GM12878 (cell line): ENCODE data around the gene UBE2G2. TPM values are rescaled to one million over a fixed set of nuclear protein-coding genes. Genes with fewer than 3 reads are reported as not detected.

Experiments
- BCLAF1 ChIP-seq: fragments of 450-650 bp; IDR thresholded peaks from 2 replicates; pipeline ENCODE4 v1.6.1; 2017; ENCODE audit warnings: antibody characterized with exemption, mild to moderate bottlenecking, moderate library complexity
- CREB1 ChIP-seq: IDR thresholded peaks from 2 replicates; pipeline ENCODE4 v1.6.1; 2012; ENCODE audit warnings: low read depth, mild to moderate bottlenecking, inconsistent platforms
- E4F1 ChIP-seq: fragments of 450-650 bp; IDR thresholded peaks from 2 replicates; pipeline ENCODE4 v1.6.1; 2018; ENCODE audit warnings: borderline replicate concordance, mild to moderate bottlenecking; ENCODE audit not compliant: partially characterized antibody
- NFYB ChIP-seq: IDR thresholded peaks from 2 replicates; pipeline ENCODE4 v1.6.1; 2011; ENCODE audit warnings: low read depth, mild to moderate bottlenecking, low read length, improper control_type of control experiment, moderate library complexity; ENCODE audit not compliant: insufficient read depth
- PRDM15 ChIP-seq: fragments of 450-650 bp; formaldehyde crosslinking; IDR thresholded peaks from 2 replicates; pipeline ENCODE4 v1.4.0; 2020; ENCODE audit warnings: mild to moderate bottlenecking, moderate library complexity
- SMARCA5 ChIP-seq: fragments of 450-650 bp; IDR thresholded peaks from 2 replicates; pipeline ENCODE4 v1.6.1; 2017; ENCODE audit warnings: mild to moderate bottlenecking
- polyA plus RNA-seq, 11 experiments: library from polyadenylated mRNA; depleted of rRNA in 4 of 11; unstranded in 6 of 11; stranded (reverse) in 5 of 11; fragments of >200 nt; fragmentation: Nextera tagmentation in 4 of 11; fragmentation: Illumina TruSeq in 1 of 11; extraction: Ambion mirVana in 4 of 11; extraction: Trizol in 1 of 11; gene quantifications; 1 replicate in 1 of 11; 2 replicates in 10 of 11; pipeline versions ENCODE4 v1.2.1 to v1.2.3, GENCODE V29; 2011 to 2016; ENCODE audit warnings: inconsistent platforms in 2 of 11, missing spikeins in 2 of 11, low read depth in 1 of 11
- total RNA-seq, 4 experiments: library from RNA; depleted of rRNA in 3 of 4; stranded (reverse); fragments of >200 nt in 3 of 4; fragmentation: Illumina TruSeq in 1 of 4; extraction: Trizol in 1 of 4; gene quantifications; 2 replicates each; pipeline versions ENCODE4 v1.2.1 to v1.2.3, GENCODE V29; 2013 to 2021
- TF ChIP-seq, protein P1 (sequence below), 3 experiments: IDR thresholded peaks in 2 of 3; conservative IDR thresholded peaks in 1 of 3; 2 replicates each; pipeline ENCODE4 v1.5.1; 2011; ENCODE audit warnings: low read depth in 3 of 3, low read length in 3 of 3, mild to moderate bottlenecking in 3 of 3, control low read depth in 2 of 3, moderate library complexity in 2 of 3, inconsistent platforms in 1 of 3, mixed read lengths in 1 of 3; ENCODE audit not compliant: control insufficient read depth in 2 of 3, insufficient read depth in 1 of 3; ENCODE audit errors: extremely low read depth in 1 of 3
- TF ChIP-seq, protein P2 (sequence below): fragments of 450-650 bp; IDR thresholded peaks from 2 replicates; pipeline ENCODE4 v1.6.1; 2017; ENCODE audit warnings: mild to moderate bottlenecking, moderate library complexity
- TF ChIP-seq, protein P3 (sequence below): IDR thresholded peaks from 2 replicates; pipeline ENCODE4 v1.6.1; 2011; ENCODE audit warnings: borderline replicate concordance, low read depth, mild to moderate bottlenecking, moderate library complexity, mixed read lengths, low read length; ENCODE audit not compliant: insufficient read depth; ENCODE audit errors: extremely low read length

Gene UBE2G2
- total and polyA plus RNA-seq, 10 of the 15 experiments (the other 5 are each of a cell fraction or from before 2014, with no cell fraction given) = 27.0 to 139 (median 75.9) TPM

GRCh38 chr21:44773291-44773932 lies 28.2 kb downstream of the UBE2G2 start (continued):
- TF ChIP-seq E4F1 (no peak), BCLAF1 (no peak), SMARCA5 (no peak), NFYB (no peak), CREB1 (no peak), PRDM15 (no peak)
- TF ChIP-seq, protein P1, sequence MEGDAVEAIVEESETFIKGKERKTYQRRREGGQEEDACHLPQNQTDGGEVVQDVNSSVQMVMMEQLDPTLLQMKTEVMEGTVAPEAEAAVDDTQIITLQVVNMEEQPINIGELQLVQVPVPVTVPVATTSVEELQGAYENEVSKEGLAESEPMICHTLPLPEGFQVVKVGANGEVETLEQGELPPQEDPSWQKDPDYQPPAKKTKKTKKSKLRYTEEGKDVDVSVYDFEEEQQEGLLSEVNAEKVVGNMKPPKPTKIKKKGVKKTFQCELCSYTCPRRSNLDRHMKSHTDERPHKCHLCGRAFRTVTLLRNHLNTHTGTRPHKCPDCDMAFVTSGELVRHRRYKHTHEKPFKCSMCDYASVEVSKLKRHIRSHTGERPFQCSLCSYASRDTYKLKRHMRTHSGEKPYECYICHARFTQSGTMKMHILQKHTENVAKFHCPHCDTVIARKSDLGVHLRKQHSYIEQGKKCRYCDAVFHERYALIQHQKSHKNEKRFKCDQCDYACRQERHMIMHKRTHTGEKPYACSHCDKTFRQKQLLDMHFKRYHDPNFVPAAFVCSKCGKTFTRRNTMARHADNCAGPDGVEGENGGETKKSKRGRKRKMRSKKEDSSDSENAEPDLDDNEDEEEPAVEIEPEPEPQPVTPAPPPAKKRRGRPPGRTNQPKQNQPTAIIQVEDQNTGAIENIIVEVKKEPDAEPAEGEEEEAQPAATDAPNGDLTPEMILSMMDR (IDR thresholded peaks at IDR 0.05 in 2 of 3, conservative IDR thresholded peaks at IDR 0.05 in 1 of 3; ENCODE audit: control insufficient read depth in 2 of 3, extremely low read depth in 1 of 3, insufficient read depth in 1 of 3, low read depth in 3 of 3, low read length in 3 of 3) = no peak
- TF ChIP-seq, protein P2, sequence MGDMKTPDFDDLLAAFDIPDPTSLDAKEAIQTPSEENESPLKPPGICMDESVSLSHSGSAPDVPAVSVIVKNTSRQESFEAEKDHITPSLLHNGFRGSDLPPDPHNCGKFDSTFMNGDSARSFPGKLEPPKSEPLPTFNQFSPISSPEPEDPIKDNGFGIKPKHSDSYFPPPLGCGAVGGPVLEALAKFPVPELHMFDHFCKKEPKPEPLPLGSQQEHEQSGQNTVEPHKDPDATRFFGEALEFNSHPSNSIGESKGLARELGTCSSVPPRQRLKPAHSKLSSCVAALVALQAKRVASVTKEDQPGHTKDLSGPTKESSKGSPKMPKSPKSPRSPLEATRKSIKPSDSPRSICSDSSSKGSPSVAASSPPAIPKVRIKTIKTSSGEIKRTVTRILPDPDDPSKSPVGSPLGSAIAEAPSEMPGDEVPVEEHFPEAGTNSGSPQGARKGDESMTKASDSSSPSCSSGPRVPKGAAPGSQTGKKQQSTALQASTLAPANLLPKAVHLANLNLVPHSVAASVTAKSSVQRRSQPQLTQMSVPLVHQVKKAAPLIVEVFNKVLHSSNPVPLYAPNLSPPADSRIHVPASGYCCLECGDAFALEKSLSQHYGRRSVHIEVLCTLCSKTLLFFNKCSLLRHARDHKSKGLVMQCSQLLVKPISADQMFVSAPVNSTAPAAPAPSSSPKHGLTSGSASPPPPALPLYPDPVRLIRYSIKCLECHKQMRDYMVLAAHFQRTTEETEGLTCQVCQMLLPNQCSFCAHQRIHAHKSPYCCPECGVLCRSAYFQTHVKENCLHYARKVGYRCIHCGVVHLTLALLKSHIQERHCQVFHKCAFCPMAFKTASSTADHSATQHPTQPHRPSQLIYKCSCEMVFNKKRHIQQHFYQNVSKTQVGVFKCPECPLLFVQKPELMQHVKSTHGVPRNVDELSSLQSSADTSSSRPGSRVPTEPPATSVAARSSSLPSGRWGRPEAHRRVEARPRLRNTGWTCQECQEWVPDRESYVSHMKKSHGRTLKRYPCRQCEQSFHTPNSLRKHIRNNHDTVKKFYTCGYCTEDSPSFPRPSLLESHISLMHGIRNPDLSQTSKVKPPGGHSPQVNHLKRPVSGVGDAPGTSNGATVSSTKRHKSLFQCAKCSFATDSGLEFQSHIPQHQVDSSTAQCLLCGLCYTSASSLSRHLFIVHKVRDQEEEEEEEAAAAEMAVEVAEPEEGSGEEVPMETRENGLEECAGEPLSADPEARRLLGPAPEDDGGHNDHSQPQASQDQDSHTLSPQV = no peak
- TF ChIP-seq, protein P3, sequence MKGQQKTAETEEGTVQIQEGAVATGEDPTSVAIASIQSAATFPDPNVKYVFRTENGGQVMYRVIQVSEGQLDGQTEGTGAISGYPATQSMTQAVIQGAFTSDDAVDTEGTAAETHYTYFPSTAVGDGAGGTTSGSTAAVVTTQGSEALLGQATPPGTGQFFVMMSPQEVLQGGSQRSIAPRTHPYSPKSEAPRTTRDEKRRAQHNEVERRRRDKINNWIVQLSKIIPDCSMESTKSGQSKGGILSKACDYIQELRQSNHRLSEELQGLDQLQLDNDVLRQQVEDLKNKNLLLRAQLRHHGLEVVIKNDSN = no peak
